Measurements from ENCODE around the gene AVP.
"Not testable (repeated sequence)": the region's sequence is repeated elsewhere in the genome, so short reads cannot be mapped to it uniquely, and the experiment has no call there.

Gene AVP

GRCh38 chr20:3084283-3084985, at the start of gene AVP:
Gene AVP (minus strand): TSS chr20:3084724. CDS start chr20:3084674, 50 bp downstream.
- DNase-seq, result no peak

GRCh38 chr20:3134151-3134550, 49.6 kb upstream of the AVP start:
- DNase-seq, result no peak

GRCh38 chr20:3133155-3133554, 48.6 kb upstream of the AVP start:
- DNase-seq, result no peak

- no peak for DNase-seq
Measured at GRCh38 chr20:3130051-3130600, 45.6 kb upstream of the AVP start.

- no peak for DNase-seq
Measured at GRCh38 chr20:3129094-3129493, 44.6 kb upstream of the AVP start.

GRCh38 chr20:3128275-3128984, 43.9 kb upstream of the AVP start:
- DNase-seq, result no peak

GRCh38 chr20:3126527-3126859, 42.0 kb upstream of the AVP start:
- DNase-seq, result no peak

- DNase-seq, result not testable (repeated sequence)
Measured at GRCh38 chr20:3125776-3126526, 41.4 kb upstream of the AVP start.

GRCh38 chr20:3124773-3125560, 40.4 kb upstream of the AVP start:
- not testable (repeated sequence) for DNase-seq

- not testable (repeated sequence) for DNase-seq
Measured at GRCh38 chr20:3124163-3124562, 39.6 kb upstream of the AVP start.

- DNase-seq, result no peak
Measured at GRCh38 chr20:3123542-3123941, 39.0 kb upstream of the AVP start.

GRCh38 chr20:3121955-3122610, 37.6 kb upstream of the AVP start:
- DNase-seq, result no peak

GRCh38 chr20:3121271-3121911, 36.9 kb upstream of the AVP start:
- DNase-seq, result no peak

GRCh38 chr20:3119044-3119443, 34.5 kb upstream of the AVP start:
- DNase-seq, result no peak

- not testable (repeated sequence) for DNase-seq
Measured at GRCh38 chr20:3117839-3118379, 33.4 kb upstream of the AVP start.

GRCh38 chr20:3116341-3116740, 31.8 kb upstream of the AVP start:
- DNase-seq, result no peak

- DNase-seq, result no peak
Measured at GRCh38 chr20:3115190-3116107, 30.9 kb upstream of the AVP start.

GRCh38 chr20:3111995-3112394, 27.5 kb upstream of the AVP start:
- no peak for DNase-seq

GRCh38 chr20:3111507-3111906, 27.0 kb upstream of the AVP start:
- no peak for DNase-seq
